Fibroblast of lung (primary cell): Measurements from ENCODE around the gene DNAJA1.

Experiments used
- EZH2 ChIP-seq: IDR thresholded peaks from 2 replicates; pipeline ENCODE4 v1.5.1; 2012; ENCODE audit warnings: low read length, control low read depth, mild to moderate bottlenecking; ENCODE audit errors: missing control alignments
- TF ChIP-seq, protein P1 (sequence below), 2 donors: IDR thresholded peaks in 1 of 2; conservative IDR thresholded peaks in 1 of 2; 1 replicate in 1 of 2; 2 replicates in 1 of 2; pipeline ENCODE4 v1.5.1; 2011 to 2012; ENCODE audit warnings: low read length in 2 of 2, control low read depth in 1 of 2, inconsistent platforms in 1 of 2, low read depth in 1 of 2, mild to moderate bottlenecking in 1 of 2

DNA sequence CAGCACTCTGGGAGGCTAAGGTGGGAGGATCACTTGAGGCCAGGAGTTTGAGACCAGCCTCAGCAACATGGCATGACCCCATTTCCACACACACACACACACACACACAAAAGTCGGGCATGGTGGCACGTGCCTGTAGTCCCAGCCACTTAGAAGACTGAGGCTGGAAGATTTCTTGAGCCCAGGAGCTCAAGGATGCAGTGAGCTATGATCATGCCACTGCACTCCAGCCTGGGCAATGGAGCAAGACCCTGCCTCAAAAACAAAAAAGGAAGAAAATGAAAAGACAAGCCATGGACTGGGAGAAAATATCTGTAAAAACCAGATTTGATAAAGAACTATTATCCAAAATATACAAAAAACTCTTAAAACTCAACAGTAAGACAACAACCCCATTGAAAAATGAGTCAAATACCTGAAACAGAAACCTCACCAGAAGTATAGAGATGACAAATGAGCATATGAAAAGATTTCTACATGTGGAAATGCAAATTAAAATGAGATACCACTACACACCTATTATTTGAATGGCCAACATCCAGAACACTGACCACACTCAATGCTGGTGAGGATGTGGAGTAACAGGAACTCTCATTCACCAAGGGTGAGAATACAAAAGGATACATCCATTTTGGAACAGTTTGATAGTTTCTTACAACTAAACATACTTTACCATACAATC lies 24.7 kb downstream of the DNAJA1 start:
- TF ChIP-seq, protein P1, sequence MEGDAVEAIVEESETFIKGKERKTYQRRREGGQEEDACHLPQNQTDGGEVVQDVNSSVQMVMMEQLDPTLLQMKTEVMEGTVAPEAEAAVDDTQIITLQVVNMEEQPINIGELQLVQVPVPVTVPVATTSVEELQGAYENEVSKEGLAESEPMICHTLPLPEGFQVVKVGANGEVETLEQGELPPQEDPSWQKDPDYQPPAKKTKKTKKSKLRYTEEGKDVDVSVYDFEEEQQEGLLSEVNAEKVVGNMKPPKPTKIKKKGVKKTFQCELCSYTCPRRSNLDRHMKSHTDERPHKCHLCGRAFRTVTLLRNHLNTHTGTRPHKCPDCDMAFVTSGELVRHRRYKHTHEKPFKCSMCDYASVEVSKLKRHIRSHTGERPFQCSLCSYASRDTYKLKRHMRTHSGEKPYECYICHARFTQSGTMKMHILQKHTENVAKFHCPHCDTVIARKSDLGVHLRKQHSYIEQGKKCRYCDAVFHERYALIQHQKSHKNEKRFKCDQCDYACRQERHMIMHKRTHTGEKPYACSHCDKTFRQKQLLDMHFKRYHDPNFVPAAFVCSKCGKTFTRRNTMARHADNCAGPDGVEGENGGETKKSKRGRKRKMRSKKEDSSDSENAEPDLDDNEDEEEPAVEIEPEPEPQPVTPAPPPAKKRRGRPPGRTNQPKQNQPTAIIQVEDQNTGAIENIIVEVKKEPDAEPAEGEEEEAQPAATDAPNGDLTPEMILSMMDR (conservative IDR thresholded peaks at IDR 0.05 in 1 of 2, IDR thresholded peaks at IDR 0.05 in 1 of 2; ENCODE audit: low read depth in 1 of 2, low read length in 2 of 2): no peak
- TF ChIP-seq EZH2: no peak
